ENCODE results near the gene ADAMTS14.

GRCh38 chr10:70744617-70745143 lies 72.4 kb downstream of the ADAMTS14 start:
- TF ChIP-seq POLR2A (IDR thresholded peaks at IDR 0.05; ENCODE audit: extremely low read depth, insufficient read length) (no peak), CTCF (IDR thresholded peaks at IDR 0.05; ENCODE audit: low read depth, low read length) (no peak), MYC (IDR thresholded peaks at IDR 0.05; ENCODE audit: low read depth, low read length) (no peak)

Data from NB4 (cell line).